Embryonic facial prominence (tissue), 1 donor: ENCODE measurements around the gene PLEKHA3.

ENCODE experiments used
- DNase-seq: peaks from one replicate; pipeline ENCODE4 v3.0.0-alpha.2; 2016; ENCODE audit errors: extremely low spot score

Gene PLEKHA3

GRCh38 chr2:178478439-178479274, 1.6 kb upstream of the PLEKHA3 start, which contains the start of gene FKBP7:
FKBP7 (minus strand) TSS chr2:178478600; CDS start chr2:178478499, 101 bp downstream.
- DNase-seq: peak; percentile 69

- DNase-seq: no peak
Measured at GRCh38 chr2:178479275-178479616, 1.0 kb upstream of the PLEKHA3 start.

GRCh38 chr2:178479758-178480226, 465 bp upstream of the PLEKHA3 start:
- no peak for DNase-seq

- no peak for DNase-seq
Measured at GRCh38 chr2:178482437-178482836, 2.2 kb downstream of the PLEKHA3 start.

- no peak for DNase-seq
Measured at GRCh38 chr2:178484245-178485041, 4.2 kb downstream of the PLEKHA3 start.

- DNase-seq: no peak
Measured at GRCh38 chr2:178485356-178485755, 5.1 kb downstream of the PLEKHA3 start.

GRCh38 chr2:178491612-178492011, 11.4 kb downstream of the PLEKHA3 start:
- no peak for DNase-seq

- DNase-seq: no peak
Measured at GRCh38 chr2:178496049-178496448, 15.8 kb downstream of the PLEKHA3 start.

- no peak for DNase-seq
Measured at GRCh38 chr2:178498137-178498536, 17.9 kb downstream of the PLEKHA3 start.

GRCh38 chr2:178499640-178500039, 19.4 kb downstream of the PLEKHA3 start:
- DNase-seq: no peak

GRCh38 chr2:178502751-178503150, 22.5 kb downstream of the PLEKHA3 start:
- DNase-seq: no peak

- no peak for DNase-seq
Measured at GRCh38 chr2:178506101-178506500, 25.8 kb downstream of the PLEKHA3 start.

- DNase-seq: no peak
Measured at GRCh38 chr2:178506524-178506923, 26.3 kb downstream of the PLEKHA3 start.

- no peak for DNase-seq
Measured at GRCh38 chr2:178506949-178507348, 26.7 kb downstream of the PLEKHA3 start.

- DNase-seq: no peak
Measured at GRCh38 chr2:178508646-178509045, 28.4 kb downstream of the PLEKHA3 start.

- DNase-seq: no peak
Measured at GRCh38 chr2:178510384-178510783, 30.1 kb downstream of the PLEKHA3 start.

- no peak for DNase-seq
Measured at GRCh38 chr2:178512484-178512883, 32.2 kb downstream of the PLEKHA3 start.

GRCh38 chr2:178513876-178514275, 33.6 kb downstream of the PLEKHA3 start:
- DNase-seq: no peak

GRCh38 chr2:178514664-178515063, 34.4 kb downstream of the PLEKHA3 start:
- no peak for DNase-seq

GRCh38 chr2:178517496-178517895, 37.2 kb downstream of the PLEKHA3 start:
- no peak for DNase-seq

GRCh38 chr2:178521304-178522150, 41.3 kb downstream of the PLEKHA3 start:
- no peak for DNase-seq
